Measurements from ENCODE around the gene SLCO3A1. TPM values are rescaled to one million over a fixed set of nuclear protein-coding genes. Genes with fewer than 3 reads are reported as not detected.
"Not testable (repeated sequence)": the region's sequence is repeated elsewhere in the genome, so short reads cannot be mapped to it uniquely, and the experiment has no call there.

The SLCO3A1 gene
- total and polyA plus RNA-seq, 10 donors: 7.5 to 79.5 (median 40.7) TPM

DNA sequence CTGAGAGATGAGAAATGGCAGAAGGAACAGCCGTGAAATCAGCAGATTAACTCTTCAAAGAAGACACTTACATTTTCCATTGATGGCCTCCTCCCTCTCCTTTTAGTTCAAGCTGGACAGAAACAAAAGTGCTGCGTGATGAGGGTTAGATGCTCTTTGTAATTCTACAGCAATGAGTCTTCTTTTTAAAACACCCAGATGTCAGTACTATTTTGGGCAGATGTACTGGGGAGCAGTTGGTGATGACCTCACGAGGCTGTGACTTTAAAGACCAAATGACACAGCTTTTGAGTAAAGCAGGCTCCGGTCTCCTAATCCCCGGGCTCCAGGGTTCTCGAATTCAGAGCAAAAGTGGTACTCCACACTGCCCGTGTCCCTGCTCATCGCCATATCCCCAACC, 198.2 kb downstream of the SLCO3A1 start:
- TF ChIP-seq, protein P1, sequence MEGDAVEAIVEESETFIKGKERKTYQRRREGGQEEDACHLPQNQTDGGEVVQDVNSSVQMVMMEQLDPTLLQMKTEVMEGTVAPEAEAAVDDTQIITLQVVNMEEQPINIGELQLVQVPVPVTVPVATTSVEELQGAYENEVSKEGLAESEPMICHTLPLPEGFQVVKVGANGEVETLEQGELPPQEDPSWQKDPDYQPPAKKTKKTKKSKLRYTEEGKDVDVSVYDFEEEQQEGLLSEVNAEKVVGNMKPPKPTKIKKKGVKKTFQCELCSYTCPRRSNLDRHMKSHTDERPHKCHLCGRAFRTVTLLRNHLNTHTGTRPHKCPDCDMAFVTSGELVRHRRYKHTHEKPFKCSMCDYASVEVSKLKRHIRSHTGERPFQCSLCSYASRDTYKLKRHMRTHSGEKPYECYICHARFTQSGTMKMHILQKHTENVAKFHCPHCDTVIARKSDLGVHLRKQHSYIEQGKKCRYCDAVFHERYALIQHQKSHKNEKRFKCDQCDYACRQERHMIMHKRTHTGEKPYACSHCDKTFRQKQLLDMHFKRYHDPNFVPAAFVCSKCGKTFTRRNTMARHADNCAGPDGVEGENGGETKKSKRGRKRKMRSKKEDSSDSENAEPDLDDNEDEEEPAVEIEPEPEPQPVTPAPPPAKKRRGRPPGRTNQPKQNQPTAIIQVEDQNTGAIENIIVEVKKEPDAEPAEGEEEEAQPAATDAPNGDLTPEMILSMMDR (IDR thresholded peaks at IDR 0.05 in 8 of 11, conservative IDR thresholded peaks at IDR 0.05 in 3 of 11): no peak
- no peak for TF ChIP-seq POLR2A (IDR thresholded peaks at IDR 0.05)
- TF ChIP-seq POLR2AphosphoS5 (IDR thresholded peaks at IDR 0.05): no peak
- DNase-seq: no peak
- H3K36me3 ChIP-seq: no peaks in the 10 kb centered on the region
- no peaks in the 10 kb centered on the region for H3K27me3 ChIP-seq (replicated peaks in 1 of 7)
- peaks cover 4 to 24% (median 12%) of the 10 kb centered on the region in 6 donors for H3K4me1 ChIP-seq
- H3K9me3 ChIP-seq: peaks cover 0 to 3% (median 0%) of the 10 kb centered on the region in 8 donors
- intact Hi-C loops (cut with DNase I; ENCODE audit: low total_unique reads): no loop called here
- peak overlapping the region in 5 of 8 donors; percentile 1 to 34 (median 9) for H3K27ac ChIP-seq
- no peak overlapping the region for H3K4me3 ChIP-seq
- 85 to 92% (median 87%) methylated on average over 8 of the region's 8 CpGs for WGBS, 5 donors

DNA sequence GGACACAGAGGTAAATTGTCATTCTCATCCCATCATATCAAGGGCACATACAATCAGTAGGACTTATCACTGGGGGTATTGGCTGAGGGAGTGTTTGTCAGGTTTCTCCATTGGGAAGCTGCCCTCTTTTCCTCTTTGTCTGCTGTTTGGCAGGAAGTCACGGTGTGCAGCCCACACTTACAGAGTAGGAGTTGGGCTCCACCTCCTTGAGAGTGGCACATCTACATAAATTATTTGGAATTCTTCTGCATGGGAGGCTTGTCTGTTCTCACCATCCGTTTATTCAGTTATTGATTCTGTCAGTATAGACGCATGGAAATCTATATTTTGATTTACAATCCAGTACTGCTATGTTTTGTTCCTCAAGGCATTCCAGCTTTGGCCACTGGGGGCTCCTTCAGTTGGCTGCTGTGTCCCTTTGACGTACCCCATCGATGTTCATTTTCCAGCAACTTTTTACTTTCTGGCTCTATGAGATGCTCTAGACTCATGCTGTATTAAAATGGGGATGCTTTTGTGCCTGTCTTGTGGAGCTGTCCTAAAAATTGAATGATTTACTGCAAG, 200.3 kb downstream of the SLCO3A1 start:
- no peak overlapping the region for H3K27ac ChIP-seq
- H3K9me3 ChIP-seq: peaks cover 0 to 3% (median 0%) of the 10 kb centered on the region in 8 donors
- TF ChIP-seq POLR2A (IDR thresholded peaks at IDR 0.05): no peak
- TF ChIP-seq, protein P1 (IDR thresholded peaks at IDR 0.05 in 8 of 11, conservative IDR thresholded peaks at IDR 0.05 in 3 of 11): peak in 1 of 11 experiments; percentile 15
- no peak for TF ChIP-seq POLR2AphosphoS5 (IDR thresholded peaks at IDR 0.05)
- no peak for DNase-seq
- H3K36me3 ChIP-seq: no peaks in the 10 kb centered on the region
- H3K4me3 ChIP-seq: no peak overlapping the region
- WGBS, 5 donors: 71 to 87% (median 80%) methylated on average over 5 of the region's 5 CpGs
- intact Hi-C loops (cut with DNase I; ENCODE audit: low total_unique reads): no loop called here
- H3K27me3 ChIP-seq (replicated peaks in 1 of 7): no peaks in the 10 kb centered on the region
- peaks cover 4 to 27% (median 13%) of the 10 kb centered on the region in 6 donors for H3K4me1 ChIP-seq

DNA sequence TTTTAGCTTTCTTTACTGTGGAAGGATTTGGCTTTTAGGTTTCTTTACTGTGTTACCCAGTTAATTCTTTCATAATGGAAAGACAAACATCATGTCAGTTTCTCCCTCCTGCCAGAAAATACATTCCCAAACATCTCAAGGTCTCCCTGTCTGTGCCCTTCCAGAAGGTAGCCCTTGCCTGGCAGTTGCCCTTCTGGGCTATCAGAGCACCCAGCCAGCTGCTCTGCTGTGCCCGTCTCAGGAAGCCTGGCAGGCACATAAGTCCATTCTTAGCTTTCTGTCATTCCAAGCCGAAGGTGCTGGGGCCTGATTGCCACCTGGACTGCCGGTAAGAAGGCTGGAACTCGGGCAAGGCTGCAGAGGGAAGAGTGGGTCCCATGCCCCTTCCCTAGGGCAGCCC, 203.4 kb downstream of the SLCO3A1 start:
- TF ChIP-seq, protein P1 (IDR thresholded peaks at IDR 0.05 in 8 of 11, conservative IDR thresholded peaks at IDR 0.05 in 3 of 11): no peak
- TF ChIP-seq POLR2AphosphoS5 (IDR thresholded peaks at IDR 0.05) (no peak), POLR2A (IDR thresholded peaks at IDR 0.05) (no peak)
- Histone ChIP-seq H3K4me1 (peaks cover 0 to 7% (median 0%) of the 10 kb centered on the region in 6 donors), H3K4me3 (no peak overlapping the region), H3K9me3 (peaks cover 0 to 3% (median 0%) of the 10 kb centered on the region in 8 donors), H3K27ac (no peak overlapping the region), H3K36me3 (no peaks in the 10 kb centered on the region), H3K27me3 (replicated peaks in 1 of 7) (no peaks in the 10 kb centered on the region)
- 56 to 77% (median 61%) methylated on average over 4 of the region's 4 CpGs for WGBS, 5 donors
- intact Hi-C loops (cut with DNase I; ENCODE audit: low total_unique reads): no loop called here
- DNase-seq: no peak

DNA sequence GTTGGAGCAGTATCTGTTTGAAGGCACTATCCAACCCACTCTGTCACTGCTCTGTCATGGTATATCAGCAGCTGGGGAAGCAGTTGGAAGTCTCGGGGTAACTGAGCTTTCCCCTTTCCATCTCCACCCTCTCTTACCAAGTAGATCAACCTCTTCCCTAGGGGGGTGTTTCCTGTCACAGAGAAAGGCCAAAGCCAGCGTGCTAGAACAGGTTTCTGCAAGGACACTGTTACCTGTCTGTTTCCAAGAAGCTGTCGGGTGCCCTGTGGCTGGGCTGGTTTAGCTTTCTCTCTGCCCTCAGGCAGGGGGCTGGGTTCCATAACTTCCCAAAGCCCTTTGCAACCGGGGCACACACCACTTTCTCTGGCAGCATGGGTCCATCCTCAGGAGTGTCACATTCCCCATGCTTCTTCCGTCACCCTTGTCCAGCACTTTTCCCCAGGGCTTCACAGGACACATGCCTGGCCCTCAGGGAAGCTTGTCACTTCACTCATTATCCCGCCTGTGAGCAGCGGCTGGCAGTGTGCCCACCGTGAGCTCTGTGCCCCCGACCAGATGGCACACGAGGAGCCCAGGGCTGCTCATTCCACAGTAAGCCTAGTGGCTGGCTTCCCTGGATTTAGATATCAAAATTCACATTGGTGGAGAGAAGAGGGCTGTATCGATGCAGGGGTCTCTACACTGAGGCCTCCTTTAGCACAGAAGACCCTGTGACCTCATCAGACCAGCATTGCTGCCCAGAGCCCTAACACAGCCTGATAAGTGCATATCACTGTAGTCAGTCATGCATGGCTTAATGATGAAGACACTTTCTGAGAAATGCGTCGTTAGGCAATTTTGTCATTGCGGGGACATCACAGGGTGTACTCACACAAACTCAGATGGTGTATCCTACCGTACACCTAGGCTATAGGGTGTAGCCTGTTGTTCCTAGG, 205.8 kb downstream of the SLCO3A1 start:
- no peak for DNase-seq
- H3K4me3 ChIP-seq: no peak overlapping the region
- TF ChIP-seq POLR2AphosphoS5 (IDR thresholded peaks at IDR 0.05) (no peak), POLR2A (IDR thresholded peaks at IDR 0.05) (no peak)
- TF ChIP-seq, protein P1 (IDR thresholded peaks at IDR 0.05 in 8 of 11, conservative IDR thresholded peaks at IDR 0.05 in 3 of 11): no peak
- 86 to 96% (median 92%) methylated on average over 14 to 15 of the region's 15 CpGs for WGBS, 5 donors
- intact Hi-C loops (cut with DNase I; ENCODE audit: low total_unique reads): no loop called here
- no peaks in the 10 kb centered on the region for H3K27me3 ChIP-seq (replicated peaks in 1 of 7)
- H3K36me3 ChIP-seq: no peaks in the 10 kb centered on the region
- no peak overlapping the region for H3K27ac ChIP-seq
- H3K4me1 ChIP-seq: peaks cover 0 to 7% (median 0%) of the 10 kb centered on the region in 6 donors
- H3K9me3 ChIP-seq: peaks cover 0 to 3% (median 0%) of the 10 kb centered on the region in 8 donors

DNA sequence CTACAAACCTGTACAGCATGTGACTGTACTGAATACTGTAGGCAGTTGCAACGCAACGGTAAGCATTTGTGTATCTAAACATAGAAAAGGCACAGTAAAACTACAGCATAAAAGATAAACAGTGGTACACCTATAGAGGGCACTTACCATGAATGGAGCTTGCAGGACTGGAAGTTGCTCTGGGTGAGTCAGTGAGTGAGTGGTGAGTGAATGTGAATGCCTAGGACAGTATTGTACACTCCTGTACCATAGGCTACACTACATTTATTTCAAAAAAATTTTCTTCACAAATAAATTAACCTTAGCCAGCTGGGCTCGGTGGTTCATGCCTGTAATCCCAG, 206.4 kb downstream of the SLCO3A1 start:
- H3K9me3 ChIP-seq; DNase-seq; H3K36me3 ChIP-seq; H3K4me1 ChIP-seq; H3K4me3 ChIP-seq; intact Hi-C loops (cut with DNase I; ENCODE audit: low total_unique reads); H3K27me3 ChIP-seq (replicated peaks in 1 of 7); H3K27ac ChIP-seq: not testable (repeated sequence)
- WGBS, 5 donors: 51 to 77% (median 60%) methylated on average over 3 of the region's 3 CpGs
